Measurements from ENCODE around the gene GAD1.

GAD1 gene

GRCh38 chr2:170816504-170817092 is at the start of gene GAD1:
GAD1 (plus strand) TSS chr2:170816887; CDS start chr2:170818592, 1,705 bp downstream.
- in situ Hi-C loops (cut with MboI; ENCODE audit: low pct_unique_long_range_greater_than_20kb, low sequenced_read_pairs) = loop anchor here (25.0 kb wide), 2 partner anchors 404 to 579 kb away; no protein-coding TSS in a partner anchor
- peak; percentile 66 for DNase-seq

GRCh38 chr2:170770008-170770605 is 46.6 kb upstream of the GAD1 start, which contains the start of gene ERICH2:
ERICH2 (plus strand) TSS chr2:170770378; CDS start chr2:170770682, 304 bp downstream.
- DNase-seq = peak; percentile 61
- in situ Hi-C loops (cut with MboI; ENCODE audit: low pct_unique_long_range_greater_than_20kb, low sequenced_read_pairs) = no loop called here

- DNase-seq = peak; percentile 57
- in situ Hi-C loops (cut with MboI; ENCODE audit: low pct_unique_long_range_greater_than_20kb, low sequenced_read_pairs) = no loop called here
These were observed 45.9 kb upstream of the GAD1 start for GRCh38 chr2:170770606-170771420.

GRCh38 chr2:170771421-170771937 is 45.2 kb upstream of the GAD1 start:
- in situ Hi-C loops (cut with MboI; ENCODE audit: low pct_unique_long_range_greater_than_20kb, low sequenced_read_pairs) = no loop called here
- DNase-seq = no peak

GRCh38 chr2:170772295-170772694 is 44.4 kb upstream of the GAD1 start:
- in situ Hi-C loops (cut with MboI; ENCODE audit: low pct_unique_long_range_greater_than_20kb, low sequenced_read_pairs) = no loop called here
- no peak for DNase-seq

- no peak for DNase-seq
- in situ Hi-C loops (cut with MboI; ENCODE audit: low pct_unique_long_range_greater_than_20kb, low sequenced_read_pairs) = no loop called here
These were observed 42.6 kb upstream of the GAD1 start for GRCh38 chr2:170774074-170774473.

- in situ Hi-C loops (cut with MboI; ENCODE audit: low pct_unique_long_range_greater_than_20kb, low sequenced_read_pairs) = no loop called here
- no peak for DNase-seq
These were observed 37.8 kb upstream of the GAD1 start for GRCh38 chr2:170778900-170779299.

GRCh38 chr2:170779304-170779703 is 37.4 kb upstream of the GAD1 start:
- in situ Hi-C loops (cut with MboI; ENCODE audit: low pct_unique_long_range_greater_than_20kb, low sequenced_read_pairs) = no loop called here
- no peak for DNase-seq

- in situ Hi-C loops (cut with MboI; ENCODE audit: low pct_unique_long_range_greater_than_20kb, low sequenced_read_pairs) = no loop called here
- DNase-seq = no peak
These were observed 34.0 kb upstream of the GAD1 start for GRCh38 chr2:170782673-170783072.

GRCh38 chr2:170783549-170783948 is 33.1 kb upstream of the GAD1 start:
- in situ Hi-C loops (cut with MboI; ENCODE audit: low pct_unique_long_range_greater_than_20kb, low sequenced_read_pairs) = no loop called here
- no peak for DNase-seq

- DNase-seq = no peak
- in situ Hi-C loops (cut with MboI; ENCODE audit: low pct_unique_long_range_greater_than_20kb, low sequenced_read_pairs) = no loop called here
These were observed 17.7 kb upstream of the GAD1 start for GRCh38 chr2:170798996-170799395.

GRCh38 chr2:170806548-170806947 is 10.1 kb upstream of the GAD1 start:
- DNase-seq = no peak
- in situ Hi-C loops (cut with MboI; ENCODE audit: low pct_unique_long_range_greater_than_20kb, low sequenced_read_pairs) = loop anchor here (25.0 kb wide), 2 partner anchors 394 to 569 kb away; no protein-coding TSS in a partner anchor

- in situ Hi-C loops (cut with MboI; ENCODE audit: low pct_unique_long_range_greater_than_20kb, low sequenced_read_pairs) = loop anchor here (25.0 kb wide), 2 partner anchors 401 to 576 kb away; no protein-coding TSS in a partner anchor
- DNase-seq = peak; percentile 75
These were observed 3.7 kb upstream of the GAD1 start for GRCh38 chr2:170812710-170813600.

- peak; percentile 30 for DNase-seq
- in situ Hi-C loops (cut with MboI; ENCODE audit: low pct_unique_long_range_greater_than_20kb, low sequenced_read_pairs) = loop anchor here (25.0 kb wide), 2 partner anchors 402 to 577 kb away; no protein-coding TSS in a partner anchor
These were observed 2.8 kb upstream of the GAD1 start for GRCh38 chr2:170813611-170814532.

GRCh38 chr2:170814533-170815230 is 2.0 kb upstream of the GAD1 start:
- in situ Hi-C loops (cut with MboI; ENCODE audit: low pct_unique_long_range_greater_than_20kb, low sequenced_read_pairs) = loop anchor here (25.0 kb wide), 2 partner anchors 402 to 577 kb away; no protein-coding TSS in a partner anchor
- no peak for DNase-seq

GRCh38 chr2:170815311-170815710 is 1.4 kb upstream of the GAD1 start:
- in situ Hi-C loops (cut with MboI; ENCODE audit: low pct_unique_long_range_greater_than_20kb, low sequenced_read_pairs) = loop anchor here (25.0 kb wide), 2 partner anchors 403 to 578 kb away; no protein-coding TSS in a partner anchor
- no peak for DNase-seq
